ENCODE data around the gene CERS6.

Gene CERS6

GRCh38 chr2:168731002-168731401, 274.9 kb downstream of the CERS6 start:
- DNase-seq (ENCODE audit: low read depth in 2 of 2), result no peak

GRCh38 chr2:168731616-168732015, 275.5 kb downstream of the CERS6 start:
- no peak for DNase-seq (ENCODE audit: low read depth in 2 of 2)

GRCh38 chr2:168732100-168732499, 276.0 kb downstream of the CERS6 start:
- DNase-seq (ENCODE audit: low read depth in 2 of 2), result no peak

- DNase-seq (ENCODE audit: low read depth in 2 of 2), result no peak
These were observed 276.4 kb downstream of the CERS6 start for GRCh38 chr2:168732506-168732905.

GRCh38 chr2:168734199-168734760, 278.2 kb downstream of the CERS6 start:
- DNase-seq (ENCODE audit: low read depth in 2 of 2), result no peak

- DNase-seq (ENCODE audit: low read depth in 2 of 2), result no peak
These were observed 280.8 kb downstream of the CERS6 start for GRCh38 chr2:168736649-168737445.

GRCh38 chr2:168738062-168738461, 282.0 kb downstream of the CERS6 start:
- no peak for DNase-seq (ENCODE audit: low read depth in 2 of 2)

GRCh38 chr2:168740360-168740759, 284.3 kb downstream of the CERS6 start:
- no peak for DNase-seq (ENCODE audit: low read depth in 2 of 2)

GRCh38 chr2:168740788-168741187, 284.7 kb downstream of the CERS6 start:
- DNase-seq (ENCODE audit: low read depth in 2 of 2), result no peak

- DNase-seq (ENCODE audit: low read depth in 2 of 2), result no peak
These were observed 286.3 kb downstream of the CERS6 start for GRCh38 chr2:168742258-168742932.

GRCh38 chr2:168744844-168745243, 288.8 kb downstream of the CERS6 start:
- no peak for DNase-seq (ENCODE audit: low read depth in 2 of 2)

- DNase-seq (ENCODE audit: low read depth in 2 of 2), result no peak
These were observed 292.4 kb downstream of the CERS6 start for GRCh38 chr2:168748461-168748860.

GRCh38 chr2:168749297-168749696, 293.2 kb downstream of the CERS6 start:
- no peak for DNase-seq (ENCODE audit: low read depth in 2 of 2)

GRCh38 chr2:168751104-168751740, 295.1 kb downstream of the CERS6 start:
- no peak for DNase-seq (ENCODE audit: low read depth in 2 of 2)

- DNase-seq (ENCODE audit: low read depth in 2 of 2), result no peak
These were observed 296.3 kb downstream of the CERS6 start for GRCh38 chr2:168752361-168752760.

GRCh38 chr2:168753765-168754329, 297.8 kb downstream of the CERS6 start:
- no peak for DNase-seq (ENCODE audit: low read depth in 2 of 2)

GRCh38 chr2:168757223-168757622, 301.2 kb downstream of the CERS6 start:
- no peak for DNase-seq (ENCODE audit: low read depth in 2 of 2)

- DNase-seq (ENCODE audit: low read depth in 2 of 2), result peak in 1 of 2 experiments; percentile 15
These were observed 303.1 kb downstream of the CERS6 start for GRCh38 chr2:168758970-168759820.

GRCh38 chr2:168765401-168765800, 309.3 kb downstream of the CERS6 start:
- DNase-seq (ENCODE audit: low read depth in 2 of 2), result no peak

- DNase-seq (ENCODE audit: low read depth in 2 of 2), result no peak
These were observed 310.5 kb downstream of the CERS6 start for GRCh38 chr2:168766600-168766999.

- no peak for DNase-seq (ENCODE audit: low read depth in 2 of 2)
These were observed 311.2 kb downstream of the CERS6 start for GRCh38 chr2:168767258-168767657.

Data from fibroblast of skin of left biceps (primary cell).